Measurements from ENCODE around the gene PAK4. TPM values are rescaled to one million over a fixed set of nuclear protein-coding genes. Genes with fewer than 3 reads are reported as not detected.
A peak's percentile ranks its signal among the peaks of the same experiment; 100 is the strongest.

PAK4 gene
- total and polyA plus RNA-seq, 9 of the 15 experiments (the other 6 are each of a cell fraction or from before 2014, with no cell fraction given), result 0.21 to 33.5 (median 5.8) TPM

GRCh38 chr19:39110263-39110967 is 15.2 kb upstream of the PAK4 start (continued):
- peak; percentile 58; the same call in 1 of the 2 replicates for TF ChIP-seq REST (IDR thresholded peaks at IDR 0.05; ENCODE audit: borderline replicate concordance)
- no peak for TF ChIP-seq REST (CRISPR knock-in tag; IDR thresholded peaks at IDR 0.05; ENCODE audit: low read depth)
- no peak for TF ChIP-seq PHF21A (IDR thresholded peaks at IDR 0.05; ENCODE audit: borderline replicate concordance, low read depth)
- TF ChIP-seq XRCC5 (IDR thresholded peaks at IDR 0.05; ENCODE audit: low read depth, low read length), result peak; percentile 62; the same call in 1 of the 2 replicates
- TF ChIP-seq LCOR (CRISPR knock-in tag; IDR thresholded peaks at IDR 0.05), result no peak
- TF ChIP-seq MYNN (IDR thresholded peaks at IDR 0.05), result peak; percentile 79; the same call in 1 of the 2 replicates
- no peak for TF ChIP-seq MYNN (CRISPR knock-in tag; IDR thresholded peaks at IDR 0.05)
- TF ChIP-seq SMC3 (conservative IDR thresholded peaks at IDR 0.05; ENCODE audit: insufficient read depth, low read depth, low read length), result peak; percentile 83
